B cell (primary cell): ENCODE data around the gene AOPEP. TPM values are rescaled to one million over a fixed set of nuclear protein-coding genes. Genes with fewer than 3 reads are reported as not detected.

Source experiments
- ATAC-seq: fragments of 200-7000 bp; cut with Tn5 transposase; one replicate; pipeline ENCODE4 v1.10.0; 2021; ENCODE audit warnings: low read depth, mild to moderate bottlenecking, moderate number of reproducible peaks, moderate library complexity
- CTCF ChIA-PET: fragments of 350-600 bp; sonication (Branson Sonifier 250); formaldehyde crosslinking; loops from one replicate; lab custom pipeline; 2021; ENCODE audit warnings: antibody characterized with exemption, inconsistent platforms; lab: Charles Lee
- POLR2A ChIA-PET: fragments of 350-600 bp; sonication (Branson Sonifier 250); formaldehyde crosslinking; loops from one replicate; lab custom pipeline; 2021; ENCODE audit warnings: antibody characterized with exemption; lab: Charles Lee
- DNase-seq: peaks from one replicate; pipeline ENCODE4 v3.0.0; 2013
- H2AFZ ChIP-seq: 2 replicates; pipeline ENCODE4 v1.6.1; 2012; ENCODE audit warnings: mild to moderate bottlenecking, low read depth, low read length; ENCODE audit not compliant: insufficient read depth, poor library complexity, severe bottlenecking
- H3K27ac ChIP-seq, 2 donors: 1 replicate in 1 of 2; 2 replicates in 1 of 2; pipeline ENCODE4 v1.5.1; 2012 to 2013; ENCODE audit warnings: low read length in 2 of 2, mild to moderate bottlenecking in 2 of 2, moderate library complexity in 1 of 2
- H3K27me3 ChIP-seq, 4 experiments: fragments of 200-600 bp in 1 of 4; sonication (generic) in 1 of 4; replicated peaks in 1 of 4; 1 replicate in 2 of 4; 2 replicates in 2 of 4; pipeline versions ENCODE4 v1.6.1 to v1.7.0; 2013 to 2016; ENCODE audit warnings: low read length in 3 of 4, mild to moderate bottlenecking in 2 of 4, mixed read lengths in 1 of 4, moderate library complexity in 1 of 4; ENCODE audit not compliant: insufficient read depth in 4 of 4, control insufficient read depth in 3 of 4; ENCODE audit errors: control extremely low read depth in 1 of 4
- H3K36me3 ChIP-seq, 2 experiments: replicated peaks in 1 of 2; 1 replicate in 1 of 2; 2 replicates in 1 of 2; pipeline versions ENCODE4 v1.6.1 to v1.7.1; 2013; ENCODE audit warnings: low read length in 1 of 2; ENCODE audit not compliant: insufficient read depth in 2 of 2, control insufficient read depth in 1 of 2; ENCODE audit errors: control extremely low read depth in 1 of 2, extremely low read depth in 1 of 2
- H3K4me1 ChIP-seq, 2 donors: fragments of 200-600 bp in 1 of 2; sonication (generic) in 1 of 2; 1 replicate in 1 of 2; 2 replicates in 1 of 2; pipeline versions ENCODE4 v1.5.1 to v1.6.1; 2013 to 2017; ENCODE audit warnings: low read length in 2 of 2; ENCODE audit not compliant: control insufficient read depth in 2 of 2, insufficient read depth in 2 of 2
- H3K4me2 ChIP-seq: replicated peaks from 2 replicates; pipeline ENCODE3; 2012; ENCODE audit warnings: mild to moderate bottlenecking, low read depth, low read length; ENCODE audit not compliant: poor library complexity, severe bottlenecking
- H3K4me3 ChIP-seq, 5 experiments: fragments of 200-600 bp in 1 of 5; sonication (generic) in 1 of 5; 1 replicate in 3 of 5; 2 replicates in 2 of 5; pipeline versions ENCODE4 v1.5.1 to v1.7.0; 2011 to 2016; ENCODE audit warnings: low read length in 4 of 5, mild to moderate bottlenecking in 4 of 5, low read depth in 2 of 5, control low read depth in 1 of 5, moderate library complexity in 1 of 5; ENCODE audit not compliant: insufficient read depth in 1 of 5; ENCODE audit errors: control extremely low read depth in 1 of 5, extremely low read depth in 1 of 5
- H3K79me2 ChIP-seq: fragments of 200-600 bp; sonication (generic); one replicate; pipeline ENCODE4 v1.6.0; 2016; ENCODE audit warnings: low read length; ENCODE audit not compliant: control insufficient read depth, insufficient read depth
- H3K9ac ChIP-seq: fragments of 200-600 bp; sonication (generic); 2 replicates; pipeline ENCODE4 v1.6.1; 2017; ENCODE audit warnings: mild to moderate bottlenecking, low read length, moderate library complexity
- H3K9me3 ChIP-seq, 3 donors: one replicate each; pipeline versions ENCODE4 v1.6.1 to v1.7.1; 2013; ENCODE audit warnings: low read length in 2 of 3; ENCODE audit not compliant: control insufficient read depth in 2 of 3, insufficient read depth in 1 of 3; ENCODE audit errors: control extremely low read depth in 1 of 3
- H4K20me1 ChIP-seq: 2 replicates; pipeline ENCODE4 v1.6.0; 2012; ENCODE audit warnings: mild to moderate bottlenecking, low read length; ENCODE audit not compliant: insufficient read depth, control insufficient read depth, poor library complexity, severe bottlenecking
- H3K27ac Mint-ChIP-seq: one replicate; pipeline ENCODE4 v1.8.0; 2021; ENCODE audit warnings: mixed read lengths
- H3K27me3 Mint-ChIP-seq: one replicate; pipeline ENCODE4 v1.8.0; 2021; ENCODE audit warnings: mixed read lengths
- H3K4me1 Mint-ChIP-seq: one replicate; pipeline ENCODE4 v1.8.0; 2021; ENCODE audit warnings: mixed read lengths
- H3K4me3 Mint-ChIP-seq: one replicate; pipeline ENCODE4 v1.8.0; 2021; ENCODE audit warnings: mixed read lengths
- H3K9me3 Mint-ChIP-seq: one replicate; pipeline ENCODE4 v1.8.0; 2022; ENCODE audit warnings: mixed read lengths; ENCODE audit not compliant: insufficient read depth
- EZH2 ChIP-seq: IDR thresholded peaks from 2 replicates; pipeline ENCODE4 v1.6.1; 2012; ENCODE audit warnings: borderline replicate concordance, low read depth, mild to moderate bottlenecking, moderate library complexity, low read length; ENCODE audit not compliant: insufficient read depth, poor library complexity, severe bottlenecking
- WGBS: methylation state at CpG from one replicate; pipeline ENCODE4 v1.1.5; 2013; ENCODE audit warnings: missing lambda C conversion rate; ENCODE audit not compliant: insufficient coverage; 5-methylcytosine and 5-hydroxymethylcytosine counted together
- intact Hi-C: fragments of 100-400 bp; cut with micrococcal nuclease; formaldehyde crosslinking; loops from one replicate; pipeline ENCODE4 v1.10.0; 2022
- polyA plus RNA-seq: library from polyadenylated mRNA; depleted of rRNA; stranded (reverse); fragments of >200 nt; gene quantifications from 2 replicates; pipeline ENCODE4 v1.2.3, GENCODE V29; 2012
- total RNA-seq, 2 donors: library from RNA; stranded (reverse); fragments of 120-200 nt in 1 of 2; gene quantifications; 1 replicate in 1 of 2; 2 replicates in 1 of 2; pipeline versions ENCODE4 v1.2.3 to v1.2.4, GENCODE V29; 2013 to 2022
- TF ChIP-seq, protein P1 (sequence below): fragments of 200-600 bp; IDR thresholded peaks from one replicate; pipeline ENCODE4 v1.8.0; 2022; ENCODE audit warnings: antibody characterized with exemption, mild to moderate bottlenecking

Gene AOPEP
- total and polyA plus RNA-seq, 2 donors (not counting 1 experiment from before 2014, with no cell fraction given), result 5.1 to 35.8 TPM

DNA sequence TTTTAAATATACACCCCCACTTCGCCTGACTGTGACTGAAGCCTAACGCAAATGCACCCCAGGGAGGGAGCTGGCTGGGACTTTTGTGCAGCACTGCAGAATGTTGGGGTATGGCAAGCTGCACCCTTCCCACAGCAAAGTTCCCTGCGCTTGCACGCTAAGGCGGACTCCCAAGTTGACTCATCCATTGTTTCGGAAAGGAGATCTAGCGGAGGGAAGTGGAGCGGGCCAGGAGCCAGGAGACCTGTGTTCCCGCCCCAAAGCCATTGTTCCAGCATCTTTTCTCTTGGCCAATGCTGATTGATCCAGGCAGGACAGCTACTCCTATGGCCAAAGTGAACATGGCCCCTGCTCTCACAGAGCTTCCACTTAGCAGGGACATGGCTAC, 202.9 kb downstream of the AOPEP start:
- no peaks in the 10 kb centered on the region for H3K27me3 ChIP-seq
- no peak overlapping the region for H2AFZ ChIP-seq
- DNase-seq (no peak), ATAC-seq (no peak)
- ChIA-PET CTCF (no interaction called here), POLR2A (no interaction called here)
- no peaks in the 10 kb centered on the region for H3K4me1 ChIP-seq
- H3K4me1 Mint-ChIP-seq, result no peaks in the 10 kb centered on the region
- H3K4me3 Mint-ChIP-seq, result no peak overlapping the region
- H3K9me3 Mint-ChIP-seq, result no peaks in the 10 kb centered on the region
- H3K9ac ChIP-seq, result no peak overlapping the region
- no peak overlapping the region for H3K27ac Mint-ChIP-seq
- H3K36me3 ChIP-seq, result no peaks in the 10 kb centered on the region
- no peaks in the 10 kb centered on the region for H4K20me1 ChIP-seq
- intact Hi-C loops, result no loop called here
- no peaks in the 10 kb centered on the region for H3K79me2 ChIP-seq
- H3K27ac ChIP-seq, result no peak overlapping the region
- no peak for TF ChIP-seq EZH2
- TF ChIP-seq, protein P1, sequence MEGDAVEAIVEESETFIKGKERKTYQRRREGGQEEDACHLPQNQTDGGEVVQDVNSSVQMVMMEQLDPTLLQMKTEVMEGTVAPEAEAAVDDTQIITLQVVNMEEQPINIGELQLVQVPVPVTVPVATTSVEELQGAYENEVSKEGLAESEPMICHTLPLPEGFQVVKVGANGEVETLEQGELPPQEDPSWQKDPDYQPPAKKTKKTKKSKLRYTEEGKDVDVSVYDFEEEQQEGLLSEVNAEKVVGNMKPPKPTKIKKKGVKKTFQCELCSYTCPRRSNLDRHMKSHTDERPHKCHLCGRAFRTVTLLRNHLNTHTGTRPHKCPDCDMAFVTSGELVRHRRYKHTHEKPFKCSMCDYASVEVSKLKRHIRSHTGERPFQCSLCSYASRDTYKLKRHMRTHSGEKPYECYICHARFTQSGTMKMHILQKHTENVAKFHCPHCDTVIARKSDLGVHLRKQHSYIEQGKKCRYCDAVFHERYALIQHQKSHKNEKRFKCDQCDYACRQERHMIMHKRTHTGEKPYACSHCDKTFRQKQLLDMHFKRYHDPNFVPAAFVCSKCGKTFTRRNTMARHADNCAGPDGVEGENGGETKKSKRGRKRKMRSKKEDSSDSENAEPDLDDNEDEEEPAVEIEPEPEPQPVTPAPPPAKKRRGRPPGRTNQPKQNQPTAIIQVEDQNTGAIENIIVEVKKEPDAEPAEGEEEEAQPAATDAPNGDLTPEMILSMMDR, result no peak
- H3K4me3 ChIP-seq, result no peak overlapping the region
- no peak overlapping the region for H3K4me2 ChIP-seq
- WGBS, result 99% methylated on average over 7 of the region's 9 CpGs
- H3K9me3 ChIP-seq, result no peaks in the 10 kb centered on the region
- no peaks in the 10 kb centered on the region for H3K27me3 Mint-ChIP-seq

- no peak for DNase-seq
- no peaks in the 10 kb centered on the region for H4K20me1 ChIP-seq
- H3K9ac ChIP-seq, result no peak overlapping the region
- intact Hi-C loops, result no loop called here
- H2AFZ ChIP-seq, result no peak overlapping the region
- H3K4me3 ChIP-seq, result no peak overlapping the region
- ChIA-PET POLR2A (no interaction called here), CTCF (no interaction called here)
- no peaks in the 10 kb centered on the region for H3K9me3 ChIP-seq
- H3K4me3 Mint-ChIP-seq, result no peak overlapping the region
- no peaks in the 10 kb centered on the region for H3K4me1 Mint-ChIP-seq
- no peak overlapping the region for H3K4me2 ChIP-seq
- no peak for TF ChIP-seq EZH2
- TF ChIP-seq, protein P1, result no peak
- no peak for ATAC-seq
- H3K36me3 ChIP-seq, result no peaks in the 10 kb centered on the region
- H3K27ac Mint-ChIP-seq, result no peak overlapping the region
- no peaks in the 10 kb centered on the region for H3K9me3 Mint-ChIP-seq
- no peaks in the 10 kb centered on the region for H3K4me1 ChIP-seq
- no peaks in the 10 kb centered on the region for H3K27me3 Mint-ChIP-seq
- H3K27ac ChIP-seq, result no peak overlapping the region
- no peaks in the 10 kb centered on the region for H3K27me3 ChIP-seq
- H3K79me2 ChIP-seq, result no peaks in the 10 kb centered on the region
- no CpG with 5 or more reads among the region's 3 CpGs for WGBS
Measured at GRCh38 chr9:94931036-94931633, 204.6 kb downstream of the AOPEP start.
